ENCODE data around the gene ADGRF5. TPM values are rescaled to one million over a fixed set of nuclear protein-coding genes. Genes with fewer than 3 reads are reported as not detected.
"Not testable (repeated sequence)": the region's sequence is repeated elsewhere in the genome, so short reads cannot be mapped to it uniquely, and the experiment has no call there.

ADGRF5 gene
- total and polyA plus RNA-seq, 8 donors, result 116 to 357 (median 151) TPM

DNA sequence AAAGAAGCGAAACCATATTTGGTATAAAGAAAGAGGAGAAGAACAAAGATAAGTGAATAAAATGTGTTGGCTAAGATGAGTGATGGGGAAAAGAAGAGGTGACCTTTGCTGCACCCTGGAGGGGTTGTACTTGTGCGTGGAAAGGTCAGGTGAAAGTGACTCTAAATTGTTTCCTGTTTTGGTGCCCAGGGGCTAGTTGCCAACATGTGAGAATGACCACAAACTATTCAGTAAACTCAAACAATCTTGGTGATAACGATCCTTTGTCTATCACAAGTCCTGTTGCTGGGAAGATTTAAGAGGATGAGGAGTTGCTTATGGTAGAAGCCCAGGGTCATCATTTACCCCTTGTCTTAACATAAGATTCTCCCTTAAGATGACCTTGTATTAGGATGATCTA lies 57.9 kb downstream of the ADGRF5 start:
- peaks cover 0 to 86% of the 10 kb centered on the region in 2 donors for H3K36me3 ChIP-seq

DNA sequence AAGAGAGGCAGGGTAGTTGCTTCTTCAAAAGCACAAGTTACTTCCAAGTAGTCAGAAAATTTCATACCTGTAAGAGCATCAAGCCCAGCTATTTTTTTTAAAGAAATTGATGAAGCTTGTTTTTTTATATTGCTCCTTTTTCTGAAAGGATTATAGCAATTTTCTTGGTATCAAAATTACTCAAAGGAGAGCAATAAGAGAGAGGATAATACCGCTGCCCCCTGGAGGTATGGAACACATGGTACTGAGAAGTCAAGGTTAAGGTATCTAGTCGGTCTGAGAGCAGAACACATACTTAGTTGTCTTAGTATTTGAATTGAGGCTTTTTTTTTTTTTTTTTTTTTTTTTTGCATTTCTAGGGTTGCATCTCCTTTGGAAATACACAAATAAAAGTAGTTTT lies 59.4 kb downstream of the ADGRF5 start:
- H3K9me3 ChIP-seq, result no peaks in the 10 kb centered on the region
- no peak overlapping the region for H3K27ac ChIP-seq
- DNase-seq, result no peak
- no peaks in the 10 kb centered on the region for H3K4me1 ChIP-seq
- no peak for ATAC-seq
- intact Hi-C loops (cut with DNase I), result no loop called here
- H3K36me3 ChIP-seq, result peaks cover 0 to 82% of the 10 kb centered on the region in 2 donors
- H3K4me3 ChIP-seq, result no peak overlapping the region
- TF ChIP-seq, protein P1, sequence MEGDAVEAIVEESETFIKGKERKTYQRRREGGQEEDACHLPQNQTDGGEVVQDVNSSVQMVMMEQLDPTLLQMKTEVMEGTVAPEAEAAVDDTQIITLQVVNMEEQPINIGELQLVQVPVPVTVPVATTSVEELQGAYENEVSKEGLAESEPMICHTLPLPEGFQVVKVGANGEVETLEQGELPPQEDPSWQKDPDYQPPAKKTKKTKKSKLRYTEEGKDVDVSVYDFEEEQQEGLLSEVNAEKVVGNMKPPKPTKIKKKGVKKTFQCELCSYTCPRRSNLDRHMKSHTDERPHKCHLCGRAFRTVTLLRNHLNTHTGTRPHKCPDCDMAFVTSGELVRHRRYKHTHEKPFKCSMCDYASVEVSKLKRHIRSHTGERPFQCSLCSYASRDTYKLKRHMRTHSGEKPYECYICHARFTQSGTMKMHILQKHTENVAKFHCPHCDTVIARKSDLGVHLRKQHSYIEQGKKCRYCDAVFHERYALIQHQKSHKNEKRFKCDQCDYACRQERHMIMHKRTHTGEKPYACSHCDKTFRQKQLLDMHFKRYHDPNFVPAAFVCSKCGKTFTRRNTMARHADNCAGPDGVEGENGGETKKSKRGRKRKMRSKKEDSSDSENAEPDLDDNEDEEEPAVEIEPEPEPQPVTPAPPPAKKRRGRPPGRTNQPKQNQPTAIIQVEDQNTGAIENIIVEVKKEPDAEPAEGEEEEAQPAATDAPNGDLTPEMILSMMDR (IDR thresholded peaks at IDR 0.05), result no peak
- no peaks in the 10 kb centered on the region for H3K27me3 ChIP-seq

More for the DNA sequence above, 57.9 kb downstream of the ADGRF5 start:
- TF ChIP-seq, protein P1 (IDR thresholded peaks at IDR 0.05), result no peak
- no peaks in the 10 kb centered on the region for H3K4me1 ChIP-seq
- no peak overlapping the region for H3K4me3 ChIP-seq
- no peaks in the 10 kb centered on the region for H3K9me3 ChIP-seq
- H3K27ac ChIP-seq, result no peak overlapping the region
- DNase-seq (no peak), ATAC-seq (no peak)
- H3K27me3 ChIP-seq, result no peaks in the 10 kb centered on the region
- intact Hi-C loops (cut with DNase I), result no loop called here

DNA sequence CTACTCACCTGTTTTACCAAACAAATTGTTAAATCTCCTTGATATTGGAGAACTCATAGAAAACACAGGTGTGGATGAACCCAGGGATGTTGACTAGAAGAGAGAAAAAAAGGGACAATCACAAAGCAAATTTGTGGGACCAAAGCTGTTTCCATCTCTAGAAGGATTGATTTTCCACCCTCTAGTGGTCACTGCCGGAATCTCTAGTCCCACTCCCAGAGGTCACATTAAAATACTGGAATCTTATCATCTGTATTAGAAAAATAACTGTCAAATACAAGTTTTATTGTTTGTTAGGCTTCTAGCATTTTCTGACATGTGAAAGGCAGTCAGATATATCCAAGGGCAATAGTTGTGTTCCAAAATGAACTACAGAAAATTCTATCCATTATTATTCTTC lies 65.8 kb downstream of the ADGRF5 start:
- H3K4me1 ChIP-seq; H3K4me3 ChIP-seq; H3K27ac ChIP-seq; H3K27me3 ChIP-seq; DNase-seq; intact Hi-C loops (cut with DNase I); H3K9me3 ChIP-seq: not testable (repeated sequence)
- H3K36me3 ChIP-seq, result peaks cover 0 to 35% of the 10 kb centered on the region in 2 donors
- TF ChIP-seq, protein P1 (IDR thresholded peaks at IDR 0.05), result peak; percentile 62 to 67
- ATAC-seq, result peak; percentile 45

DNA sequence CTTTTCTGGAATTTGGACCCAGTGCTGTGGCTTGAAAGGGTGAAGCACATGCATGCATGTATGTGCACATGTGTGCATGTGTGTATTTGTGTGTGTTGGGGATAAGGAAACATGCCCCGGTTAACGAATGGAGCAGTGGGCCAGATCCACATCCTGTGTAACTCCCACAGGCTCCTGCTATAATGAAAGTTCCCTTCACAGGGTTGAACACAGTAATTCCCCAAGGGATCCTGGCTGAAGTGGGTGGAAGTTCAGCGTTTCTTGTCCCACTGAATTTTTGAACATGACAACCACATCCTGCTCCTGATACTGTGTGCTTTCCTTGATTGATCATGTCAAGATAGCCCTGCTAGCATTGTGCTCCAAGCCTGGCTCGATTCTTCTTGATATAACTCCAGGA lies 70.2 kb downstream of the ADGRF5 start:
- ATAC-seq, H3K4me3 ChIP-seq, H3K27me3 ChIP-seq, DNase-seq, H3K9me3 ChIP-seq, H3K27ac ChIP-seq: not testable (repeated sequence)
- peaks cover 0 to 11% of the 10 kb centered on the region in 2 donors for H3K36me3 ChIP-seq
- intact Hi-C loops (cut with DNase I), result loop anchor here in 1 of 2 donors (5.0 kb wide), 1 partner anchor 136 kb away; no protein-coding TSS in a partner anchor
- H3K4me1 ChIP-seq, result peaks cover 0 to 34% of the 10 kb centered on the region in 2 donors

DNA sequence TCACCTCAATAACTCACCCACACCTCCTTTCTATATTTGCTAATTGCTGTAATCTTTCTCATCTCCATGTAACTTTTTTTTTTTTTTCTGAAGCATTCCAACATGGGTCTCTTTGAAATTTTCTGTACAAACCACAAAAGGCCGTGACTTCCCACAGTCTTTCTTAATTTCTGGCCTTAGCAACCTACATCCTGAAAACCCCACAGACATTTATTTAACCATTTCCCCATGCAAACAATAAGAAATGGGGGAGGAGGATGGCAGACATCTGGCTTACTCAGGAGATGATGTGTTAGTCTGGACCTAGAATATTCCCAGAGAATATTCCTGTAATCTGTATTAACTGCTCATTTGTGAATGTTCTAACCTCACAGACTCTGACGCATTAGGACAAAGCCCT lies 70.9 kb downstream of the ADGRF5 start:
- Histone ChIP-seq H3K9me3 (no peaks in the 10 kb centered on the region), H3K4me1 (peaks cover 0 to 34% of the 10 kb centered on the region in 2 donors), H3K27ac (no peak overlapping the region), H3K36me3 (peaks cover 0 to 11% of the 10 kb centered on the region in 2 donors), H3K4me3 (no peak overlapping the region), H3K27me3 (no peaks in the 10 kb centered on the region)
- intact Hi-C loops (cut with DNase I), result loop anchor here in 1 of 2 donors (5.0 kb wide), 1 partner anchor 137 kb away; no protein-coding TSS in a partner anchor
- ATAC-seq, result no peak
- DNase-seq, result no peak
- TF ChIP-seq, protein P1 (IDR thresholded peaks at IDR 0.05), result no peak

DNA sequence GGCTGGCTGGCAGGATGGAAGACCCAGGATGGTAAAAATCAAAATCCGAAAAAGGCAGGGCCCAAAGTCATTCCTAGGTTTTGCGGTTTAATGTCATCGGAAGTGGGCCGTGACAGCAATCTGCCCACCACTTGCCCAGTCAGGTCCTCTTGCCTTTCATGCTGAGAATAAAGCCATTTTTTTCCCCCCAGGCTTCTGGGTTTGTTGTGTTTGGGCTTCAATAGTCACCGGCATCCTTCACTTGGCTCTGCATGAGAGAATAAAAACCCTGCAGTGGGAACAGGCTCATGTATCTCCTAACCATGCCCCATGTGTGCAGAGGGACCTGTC lies 72.4 kb downstream of the ADGRF5 start:
- intact Hi-C loops (cut with DNase I), result no loop called here
- DNase-seq, result peak in 1 of 4 donors; percentile 2
- Histone ChIP-seq H3K9me3 (no peaks in the 10 kb centered on the region), H3K4me1 (peaks cover 0 to 34% of the 10 kb centered on the region in 2 donors), H3K36me3 (peaks cover 0 to 6% of the 10 kb centered on the region in 2 donors), H3K27me3 (no peaks in the 10 kb centered on the region), H3K4me3 (no peak overlapping the region), H3K27ac (no peak overlapping the region)
- TF ChIP-seq, protein P1 (IDR thresholded peaks at IDR 0.05), result no peak
- no peak for ATAC-seq
